Activated CD4-positive, alpha-beta T cell treated with anti-CD3 and anti-CD28 coated beads, Interleukin-2, amount 50 U/mL, for 24 hours (primary cell): ENCODE measurements around the gene GNA14.
A peak's percentile ranks its signal among the peaks of the same experiment; 100 is the strongest.
"Not testable (repeated sequence)": the region's sequence is repeated elsewhere in the genome, so short reads cannot be mapped to it uniquely, and the experiment has no call there.

Source experiments
- DNase-seq, 2 donors: peaks; one replicate each; pipeline ENCODE4 v3.0.0-alpha.2; 2020; ENCODE audit warnings: low read depth in 1 of 2, low spot score in 1 of 2

GNA14 gene

DNA sequence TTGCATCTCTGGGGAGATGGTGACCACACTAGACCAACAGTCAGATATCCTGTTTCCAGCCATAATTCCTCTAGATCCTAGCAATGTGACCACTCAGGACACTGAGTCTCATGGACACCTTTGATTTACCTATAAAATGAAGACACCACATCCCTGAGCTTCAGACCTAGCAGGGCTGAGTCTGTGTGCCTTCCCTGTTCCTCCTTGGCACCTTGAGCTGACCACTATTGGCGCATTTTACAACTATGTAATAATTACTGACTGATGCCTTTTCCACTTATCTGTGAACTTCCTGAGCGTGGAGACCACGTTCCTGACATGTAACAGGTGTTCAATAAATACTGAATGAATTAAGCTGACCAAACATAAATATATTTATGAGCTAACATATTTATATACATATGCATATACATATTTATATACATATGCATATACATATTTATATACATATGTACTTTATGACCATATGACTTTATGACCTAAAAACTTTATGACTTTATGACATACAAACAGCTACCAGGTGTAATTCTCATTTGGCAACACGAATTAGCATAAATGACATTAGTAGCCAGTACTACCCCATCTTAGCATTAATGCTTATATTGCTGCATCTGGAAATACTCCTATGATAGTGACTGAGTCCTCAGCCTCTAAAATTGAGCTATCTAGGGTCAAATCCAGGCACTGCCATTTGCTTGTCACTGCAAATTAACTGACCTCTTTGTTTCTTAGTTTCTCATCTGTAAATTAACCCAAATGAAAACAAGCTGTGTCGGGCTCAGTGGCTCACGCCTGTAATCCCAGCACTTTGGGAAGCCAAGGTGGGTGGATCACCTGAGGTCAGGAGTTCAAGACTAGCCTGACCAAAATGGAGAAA is 150.6 kb downstream of the GNA14 start:
- DNase-seq, result no peak

- DNase-seq, result no peak
These were observed 152.1 kb downstream of the GNA14 start for GRCh38 chr9:77495834-77496671.

GRCh38 chr9:77490279-77490678 is 157.8 kb downstream of the GNA14 start:
- DNase-seq, result not testable (repeated sequence)

- DNase-seq, result not testable (repeated sequence)
These were observed 158.5 kb downstream of the GNA14 start for GRCh38 chr9:77489405-77490163.

GRCh38 chr9:77488439-77489126 is 159.5 kb downstream of the GNA14 start:
- DNase-seq, result no peak

DNA sequence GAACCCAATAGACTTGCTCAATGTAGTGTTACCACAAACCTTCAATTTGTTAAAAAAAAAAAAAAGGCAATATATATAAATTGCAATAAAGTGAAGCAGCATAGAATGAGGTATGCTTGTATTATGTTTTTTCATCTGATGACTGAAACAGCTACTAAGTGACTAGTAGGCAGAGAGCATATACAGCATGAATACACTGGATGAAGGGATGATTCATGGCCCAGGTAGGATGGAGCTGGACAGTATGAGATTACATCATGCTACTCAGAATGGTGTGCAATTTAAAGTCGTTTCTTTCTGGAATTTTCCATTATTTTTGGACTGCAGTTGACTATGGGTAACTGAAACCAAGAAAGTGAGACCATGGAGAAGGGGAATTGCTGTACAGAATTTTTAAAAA is 161.2 kb downstream of the GNA14 start:
- no peak for DNase-seq

- DNase-seq, result no peak
These were observed 161.7 kb downstream of the GNA14 start for GRCh38 chr9:77486463-77486862.

- peak in 1 of 2 donors; percentile 35 for DNase-seq
These were observed 172.3 kb downstream of the GNA14 start for GRCh38 chr9:77475641-77476473.

GRCh38 chr9:77474936-77475335 is 173.2 kb downstream of the GNA14 start:
- DNase-seq, result no peak

GRCh38 chr9:77472646-77473045 is 175.5 kb downstream of the GNA14 start:
- no peak for DNase-seq

GRCh38 chr9:77471572-77471971 is 176.6 kb downstream of the GNA14 start:
- no peak for DNase-seq

GRCh38 chr9:77469515-77470231 is 178.4 kb downstream of the GNA14 start:
- DNase-seq, result no peak

- no peak for DNase-seq
These were observed 183.5 kb downstream of the GNA14 start for GRCh38 chr9:77464661-77465060.

DNA sequence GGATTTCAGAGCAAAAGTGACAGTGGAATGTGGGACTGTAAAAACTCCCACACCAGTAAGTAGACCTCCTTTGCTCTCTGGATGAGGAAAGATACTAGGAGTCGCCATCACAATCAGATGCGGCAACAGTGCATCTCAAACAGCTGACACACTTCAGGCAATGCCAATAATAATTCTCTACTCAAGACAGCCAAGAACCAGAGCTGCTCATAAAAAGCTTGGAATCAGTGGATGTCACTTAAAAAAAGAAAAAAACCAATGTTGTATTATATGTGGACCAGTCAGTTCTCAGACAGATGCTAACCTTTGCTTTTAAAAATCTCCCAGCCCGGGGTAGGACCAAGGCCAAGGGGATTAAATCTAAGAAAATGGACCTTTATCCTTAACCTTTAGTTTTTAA is 185.0 kb downstream of the GNA14 start:
- no peak for DNase-seq

- DNase-seq, result no peak
These were observed 186.1 kb downstream of the GNA14 start for GRCh38 chr9:77462066-77462465.

DNA sequence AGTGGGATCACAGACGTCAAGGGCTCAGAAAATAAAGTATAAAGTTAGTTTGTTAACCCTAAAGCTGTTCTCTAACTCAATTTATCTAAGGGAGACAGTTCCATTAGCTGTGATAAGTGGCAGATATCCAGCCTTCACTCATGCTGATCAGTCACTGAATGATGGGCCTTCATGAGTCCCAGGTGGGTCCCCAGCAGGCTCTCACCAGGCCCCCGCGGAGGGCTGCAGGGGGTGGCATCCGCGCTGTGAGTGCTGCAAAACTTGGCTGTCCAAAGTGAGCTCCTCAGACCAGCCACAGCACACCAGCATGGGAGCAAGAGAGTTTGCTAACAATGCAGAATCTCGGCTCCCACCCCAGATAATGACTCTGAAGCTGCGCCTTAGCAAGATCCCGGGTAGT is 187.2 kb downstream of the GNA14 start:
- no peak for DNase-seq

GRCh38 chr9:77457916-77458592 is 190.1 kb downstream of the GNA14 start:
- DNase-seq, result peak; percentile 18 to 60

GRCh38 chr9:77456829-77457437 is 191.2 kb downstream of the GNA14 start:
- DNase-seq, result peak; percentile 62 to 78
